Liver (tissue), 9 donors: ENCODE measurements around the gene RGS7. TPM values are rescaled to one million over a fixed set of nuclear protein-coding genes. Genes with fewer than 3 reads are reported as not detected.

Experiments used
- DNase-seq: peaks from one replicate; pipeline ENCODE4 v3.0.0-alpha.2; 2017; ENCODE audit warnings: low spot score
- H3K27ac ChIP-seq, 2 donors: one replicate each; pipeline ENCODE4 v1.7.0; 2013; ENCODE audit warnings: inconsistent platforms in 2 of 2, low read length in 2 of 2, control low read depth in 1 of 2, low read depth in 1 of 2, mild to moderate bottlenecking in 1 of 2
- H3K27me3 ChIP-seq, 4 donors: one replicate each; pipeline versions ENCODE4 v1.6.1 to v1.7.0; 2013; ENCODE audit warnings: low read length in 3 of 4, inconsistent platforms in 1 of 4, mild to moderate bottlenecking in 1 of 4, moderate library complexity in 1 of 4; ENCODE audit not compliant: control insufficient read depth in 4 of 4, insufficient read depth in 4 of 4
- H3K36me3 ChIP-seq, 4 donors: one replicate each; pipeline versions ENCODE4 v1.6.1 to v1.7.0; 2013; ENCODE audit warnings: low read length in 3 of 4, mild to moderate bottlenecking in 3 of 4, low read depth in 1 of 4, moderate library complexity in 1 of 4; ENCODE audit not compliant: control insufficient read depth in 4 of 4, insufficient read depth in 3 of 4
- H3K4me1 ChIP-seq, 4 donors: one replicate each; pipeline versions ENCODE4 v1.6.1 to v1.7.0; 2013; ENCODE audit warnings: low read length in 3 of 4, mild to moderate bottlenecking in 3 of 4, moderate library complexity in 1 of 4; ENCODE audit not compliant: control insufficient read depth in 4 of 4, insufficient read depth in 4 of 4
- H3K4me3 ChIP-seq, 3 donors: one replicate each; pipeline versions ENCODE4 v1.6.1 to v1.7.0; 2013; ENCODE audit warnings: low read length in 3 of 3, control low read depth in 1 of 3, low read depth in 1 of 3, mild to moderate bottlenecking in 1 of 3
- H3K9ac ChIP-seq, 2 donors: one replicate each; pipeline ENCODE4 v1.7.0; 2013; ENCODE audit warnings: low read length in 2 of 2, mild to moderate bottlenecking in 2 of 2, moderate library complexity in 2 of 2, control low read depth in 1 of 2, low read depth in 1 of 2
- H3K9me3 ChIP-seq, 4 donors: one replicate each; pipeline versions ENCODE4 v1.6.1 to v1.7.0; 2013; ENCODE audit warnings: low read length in 3 of 4; ENCODE audit not compliant: control insufficient read depth in 4 of 4
- ATF3 ChIP-seq: IDR thresholded peaks from 2 replicates; pipeline ENCODE4 v1.6.1; 2016; ENCODE audit warnings: antibody characterized with exemption
- EGR1 ChIP-seq, 2 donors: IDR thresholded peaks; 2 replicates each; pipeline ENCODE4 v1.6.1; 2016 to 2018; ENCODE audit warnings: antibody characterized with exemption in 2 of 2, low read depth in 2 of 2
- FOXA1 ChIP-seq: IDR thresholded peaks from 2 replicates; pipeline ENCODE4 v1.6.1; 2016; ENCODE audit warnings: antibody characterized with exemption
- FOXA2 ChIP-seq: IDR thresholded peaks from 2 replicates; pipeline ENCODE4 v1.6.1; 2016; ENCODE audit warnings: antibody characterized with exemption
- GABPA ChIP-seq, 2 donors: IDR thresholded peaks in 1 of 2; conservative IDR thresholded peaks in 1 of 2; 2 replicates each; pipeline ENCODE4 v1.6.1; 2016; ENCODE audit warnings: antibody characterized with exemption in 2 of 2, mild to moderate bottlenecking in 1 of 2, moderate library complexity in 1 of 2
- HNF4A ChIP-seq, 2 donors: conservative IDR thresholded peaks; 2 replicates each; pipeline ENCODE4 v1.6.1; 2016; ENCODE audit warnings: antibody characterized with exemption in 2 of 2, mild to moderate bottlenecking in 2 of 2
- HNF4G ChIP-seq: IDR thresholded peaks from 2 replicates; pipeline ENCODE4 v1.6.1; 2016; ENCODE audit warnings: antibody characterized with exemption
- JUND ChIP-seq, 2 donors: IDR thresholded peaks; 2 replicates each; pipeline ENCODE4 v1.6.1; 2016; ENCODE audit warnings: antibody characterized with exemption in 2 of 2
- NR2F2 ChIP-seq: IDR thresholded peaks from 2 replicates; pipeline ENCODE4 v1.6.1; 2016; ENCODE audit warnings: antibody characterized with exemption
- RAD21 ChIP-seq, 2 donors: IDR thresholded peaks; 2 replicates each; pipeline ENCODE4 v1.6.1; 2016; ENCODE audit warnings: antibody characterized with exemption in 2 of 2, mild to moderate bottlenecking in 2 of 2
- RXRA ChIP-seq, 2 donors: IDR thresholded peaks; 2 replicates each; pipeline ENCODE4 v1.6.1; 2017 to 2018; ENCODE audit warnings: antibody characterized with exemption in 2 of 2, mild to moderate bottlenecking in 1 of 2
- SP1 ChIP-seq: IDR thresholded peaks from 2 replicates; pipeline ENCODE4 v1.6.1; 2018; ENCODE audit warnings: antibody characterized with exemption, mild to moderate bottlenecking
- TAF1 ChIP-seq: conservative IDR thresholded peaks from 2 replicates; pipeline ENCODE4 v1.6.1; 2016; ENCODE audit warnings: antibody characterized with exemption, mild to moderate bottlenecking
- YY1 ChIP-seq: IDR thresholded peaks from 2 replicates; pipeline ENCODE4 v1.6.1; 2016; ENCODE audit warnings: antibody characterized with exemption, mild to moderate bottlenecking
- ZBTB33 ChIP-seq: IDR thresholded peaks from 2 replicates; pipeline ENCODE4 v1.6.1; 2016; ENCODE audit warnings: antibody characterized with exemption
- WGBS: extraction: QIAGEN DNeasy Blood & Tissue Kit; methylation state at CpG from one replicate; pipeline ENCODE4 v1.1.7; 2013; 5-methylcytosine and 5-hydroxymethylcytosine counted together
- polyA plus RNA-seq, 2 donors: library from polyadenylated mRNA; stranded (reverse) in 1 of 2; unstranded in 1 of 2; fragments of 200-250 nt in 1 of 2; fragments of >200 nt in 1 of 2; fragmentation: Nextera tagmentation in 1 of 2; extraction: Ambion mirVana in 1 of 2; gene quantifications; one replicate each; pipeline versions ENCODE4 v1.2.1 to v1.2.3, GENCODE V29; 2013 to 2015
- total RNA-seq, 2 donors: library from RNA; depleted of rRNA; stranded (reverse); fragments of >200 nt; gene quantifications; one replicate each; pipeline ENCODE4 v1.2.3, GENCODE V29; 2014
- TF ChIP-seq, protein P1 (sequence below): IDR thresholded peaks from 2 replicates; pipeline ENCODE4 v1.6.1; 2016; ENCODE audit warnings: antibody characterized with exemption, mild to moderate bottlenecking
- TF ChIP-seq, protein P2 (sequence below): fragments of 150-350 bp; IDR thresholded peaks from 2 replicates; pipeline ENCODE4 v1.5.1; 2017; ENCODE audit warnings: improper control_type of control experiment, low read depth, low read length; ENCODE audit not compliant: missing input control
- TF ChIP-seq, protein P3 (sequence below): IDR thresholded peaks from 2 replicates; pipeline ENCODE4 v1.6.1; 2016; ENCODE audit warnings: antibody characterized with exemption
- donor health status: healthy.
- donor health status: healthy.
- donor health status: healthy.
- donor health status: healthy.
- donor health status: healthy.

The RGS7 gene
- total and polyA plus RNA-seq, 4 donors: 0.05 to 0.18 TPM; not detected in 2

- TF ChIP-seq EGR1 (IDR thresholded peaks at IDR 0.05; ENCODE audit: low read depth in 2 of 2): no peak
- TF ChIP-seq NR2F2: no peak
- TF ChIP-seq, protein P1, sequence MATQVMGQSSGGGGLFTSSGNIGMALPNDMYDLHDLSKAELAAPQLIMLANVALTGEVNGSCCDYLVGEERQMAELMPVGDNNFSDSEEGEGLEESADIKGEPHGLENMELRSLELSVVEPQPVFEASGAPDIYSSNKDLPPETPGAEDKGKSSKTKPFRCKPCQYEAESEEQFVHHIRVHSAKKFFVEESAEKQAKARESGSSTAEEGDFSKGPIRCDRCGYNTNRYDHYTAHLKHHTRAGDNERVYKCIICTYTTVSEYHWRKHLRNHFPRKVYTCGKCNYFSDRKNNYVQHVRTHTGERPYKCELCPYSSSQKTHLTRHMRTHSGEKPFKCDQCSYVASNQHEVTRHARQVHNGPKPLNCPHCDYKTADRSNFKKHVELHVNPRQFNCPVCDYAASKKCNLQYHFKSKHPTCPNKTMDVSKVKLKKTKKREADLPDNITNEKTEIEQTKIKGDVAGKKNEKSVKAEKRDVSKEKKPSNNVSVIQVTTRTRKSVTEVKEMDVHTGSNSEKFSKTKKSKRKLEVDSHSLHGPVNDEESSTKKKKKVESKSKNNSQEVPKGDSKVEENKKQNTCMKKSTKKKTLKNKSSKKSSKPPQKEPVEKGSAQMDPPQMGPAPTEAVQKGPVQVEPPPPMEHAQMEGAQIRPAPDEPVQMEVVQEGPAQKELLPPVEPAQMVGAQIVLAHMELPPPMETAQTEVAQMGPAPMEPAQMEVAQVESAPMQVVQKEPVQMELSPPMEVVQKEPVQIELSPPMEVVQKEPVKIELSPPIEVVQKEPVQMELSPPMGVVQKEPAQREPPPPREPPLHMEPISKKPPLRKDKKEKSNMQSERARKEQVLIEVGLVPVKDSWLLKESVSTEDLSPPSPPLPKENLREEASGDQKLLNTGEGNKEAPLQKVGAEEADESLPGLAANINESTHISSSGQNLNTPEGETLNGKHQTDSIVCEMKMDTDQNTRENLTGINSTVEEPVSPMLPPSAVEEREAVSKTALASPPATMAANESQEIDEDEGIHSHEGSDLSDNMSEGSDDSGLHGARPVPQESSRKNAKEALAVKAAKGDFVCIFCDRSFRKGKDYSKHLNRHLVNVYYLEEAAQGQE: no peak
- no peak for TF ChIP-seq ATF3
- no peak for TF ChIP-seq FOXA2
- no peak for TF ChIP-seq YY1
- no peak for TF ChIP-seq ZBTB33
- no peak for TF ChIP-seq JUND (IDR thresholded peaks at IDR 0.05)
- TF ChIP-seq, protein P2, sequence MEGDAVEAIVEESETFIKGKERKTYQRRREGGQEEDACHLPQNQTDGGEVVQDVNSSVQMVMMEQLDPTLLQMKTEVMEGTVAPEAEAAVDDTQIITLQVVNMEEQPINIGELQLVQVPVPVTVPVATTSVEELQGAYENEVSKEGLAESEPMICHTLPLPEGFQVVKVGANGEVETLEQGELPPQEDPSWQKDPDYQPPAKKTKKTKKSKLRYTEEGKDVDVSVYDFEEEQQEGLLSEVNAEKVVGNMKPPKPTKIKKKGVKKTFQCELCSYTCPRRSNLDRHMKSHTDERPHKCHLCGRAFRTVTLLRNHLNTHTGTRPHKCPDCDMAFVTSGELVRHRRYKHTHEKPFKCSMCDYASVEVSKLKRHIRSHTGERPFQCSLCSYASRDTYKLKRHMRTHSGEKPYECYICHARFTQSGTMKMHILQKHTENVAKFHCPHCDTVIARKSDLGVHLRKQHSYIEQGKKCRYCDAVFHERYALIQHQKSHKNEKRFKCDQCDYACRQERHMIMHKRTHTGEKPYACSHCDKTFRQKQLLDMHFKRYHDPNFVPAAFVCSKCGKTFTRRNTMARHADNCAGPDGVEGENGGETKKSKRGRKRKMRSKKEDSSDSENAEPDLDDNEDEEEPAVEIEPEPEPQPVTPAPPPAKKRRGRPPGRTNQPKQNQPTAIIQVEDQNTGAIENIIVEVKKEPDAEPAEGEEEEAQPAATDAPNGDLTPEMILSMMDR: no peak
- TF ChIP-seq SP1: no peak
- TF ChIP-seq GABPA (IDR thresholded peaks at IDR 0.05 in 1 of 2, conservative IDR thresholded peaks at IDR 0.05 in 1 of 2): no peak
- TF ChIP-seq, protein P3, sequence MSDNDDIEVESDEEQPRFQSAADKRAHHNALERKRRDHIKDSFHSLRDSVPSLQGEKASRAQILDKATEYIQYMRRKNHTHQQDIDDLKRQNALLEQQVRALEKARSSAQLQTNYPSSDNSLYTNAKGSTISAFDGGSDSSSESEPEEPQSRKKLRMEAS: no peak
- TF ChIP-seq RAD21 (IDR thresholded peaks at IDR 0.05): no peak
- no peak for TF ChIP-seq HNF4G
- TF ChIP-seq RXRA (IDR thresholded peaks at IDR 0.05): no peak
- TF ChIP-seq FOXA1: no peak
- no peak for TF ChIP-seq TAF1
- no peak for TF ChIP-seq HNF4A (conservative IDR thresholded peaks at IDR 0.05)
These were observed 613.3 kb downstream of the RGS7 start for GRCh38 chr1:240743705-240744104.

More at GRCh38 chr1:240743705-240744104, 613.3 kb downstream of the RGS7 start:
- no peaks in the 10 kb centered on the region for H3K27me3 ChIP-seq
- H3K27ac ChIP-seq: no peak overlapping the region
- no peaks in the 10 kb centered on the region for H3K4me1 ChIP-seq
- H3K9ac ChIP-seq: no peak overlapping the region
- H3K9me3 ChIP-seq: no peaks in the 10 kb centered on the region
- no peak for DNase-seq
- H3K36me3 ChIP-seq: no peaks in the 10 kb centered on the region
- no peak overlapping the region for H3K4me3 ChIP-seq
- 53% methylated on average over 2 of the region's 2 CpGs for WGBS
